Suprapubic skin (tissue), 3 donors: ENCODE measurements around the gene GDE1.

ENCODE experiments used
- CTCF ChIP-seq, 2 donors: fragments of 200-600 bp in 1 of 2; fragments of 450-650 bp in 1 of 2; sonication (generic) in 1 of 2; IDR thresholded peaks; one replicate each; pipeline ENCODE4 v1.5.1; 2016 to 2019; ENCODE audit warnings: antibody characterized with exemption in 2 of 2, mild to moderate bottlenecking in 1 of 2, moderate library complexity in 1 of 2
- POLR2AphosphoS5 ChIP-seq, 3 donors: sonication (generic); formaldehyde crosslinking; IDR thresholded peaks; one replicate each; pipeline ENCODE4 v1.6.1; 2017; ENCODE audit warnings: antibody characterized with exemption in 3 of 3

GRCh38 chr16:19522397-19522732 lies 467 bp upstream of the GDE1 start:
- TF ChIP-seq CTCF (IDR thresholded peaks at IDR 0.05): no peak
- no peak for TF ChIP-seq POLR2AphosphoS5 (IDR thresholded peaks at IDR 0.05)
